ENCODE data around the gene KRTAP5-3.

Gene KRTAP5-3

GRCh38 chr11:1639666-1640065 lies 31.4 kb upstream of the KRTAP5-3 start:
- ChIA-PET CTCF (interaction anchor here (0.6 to 2.5 kb wide), 10 partner anchors 9 to 770 kb away, joined by 3 to 17 read pairs (median 3); partner anchors contain the start of gene KRTAP5-2), POLR2A (no interaction called here)
- no peak for DNase-seq (ENCODE audit: extremely low spot score)
- TF ChIP-seq LEF1 (IDR thresholded peaks at IDR 0.05; ENCODE audit: borderline replicate concordance): no peak
- no peak for TF ChIP-seq FOXM1 (IDR thresholded peaks at IDR 0.05; ENCODE audit: borderline replicate concordance)

GRCh38 chr11:1639102-1639620 lies 30.9 kb upstream of the KRTAP5-3 start:
- TF ChIP-seq ELF4 (IDR thresholded peaks at IDR 0.05) (no peak), L3MBTL2 (conservative IDR thresholded peaks at IDR 0.05) (no peak), ARNT (IDR thresholded peaks at IDR 0.05) (no peak), SUZ12 (IDR thresholded peaks at IDR 0.05) (no peak), ZNF384 (IDR thresholded peaks at IDR 0.05) (no peak), CTBP1 (IDR thresholded peaks at IDR 0.05; ENCODE audit: borderline replicate concordance) (no peak), SP1 (IDR thresholded peaks at IDR 0.05) (no peak), LEF1 (IDR thresholded peaks at IDR 0.05; ENCODE audit: borderline replicate concordance) (no peak), NFRKB (IDR thresholded peaks at IDR 0.05) (no peak), BHLHE40 (IDR thresholded peaks at IDR 0.05; ENCODE audit: borderline replicate concordance) (no peak), PKNOX1 (IDR thresholded peaks at IDR 0.05) (no peak), HDGF (IDR thresholded peaks at IDR 0.05; ENCODE audit: borderline replicate concordance) (no peak), TARDBP (IDR thresholded peaks at IDR 0.05) (no peak), FOXA1 (IDR thresholded peaks at IDR 0.05) (no peak), FOXK2 (IDR thresholded peaks at IDR 0.05) (no peak), FOXM1 (IDR thresholded peaks at IDR 0.05; ENCODE audit: borderline replicate concordance) (no peak)
- CTCF ChIA-PET: interaction anchor here (0.7 to 2.5 kb wide), 9 partner anchors 8 to 687 kb away, joined by 3 to 17 read pairs (median 3); partner anchors contain the start of gene KRTAP5-2
- no peak for DNase-seq (ENCODE audit: extremely low spot score)
- POLR2A ChIA-PET: no interaction called here

GRCh38 chr11:1638344-1638743 lies 30.1 kb upstream of the KRTAP5-3 start:
- DNase-seq (ENCODE audit: extremely low spot score): no peak
- POLR2A ChIA-PET: no interaction called here
- CTCF ChIA-PET: interaction anchor here (1.4 kb wide), 1 partner anchor 14 kb away, joined by 6 read pairs; no protein-coding TSS in a partner anchor
- TF ChIP-seq FOXA1 (IDR thresholded peaks at IDR 0.05) (no peak), FOXM1 (IDR thresholded peaks at IDR 0.05; ENCODE audit: borderline replicate concordance) (no peak), FOXK2 (IDR thresholded peaks at IDR 0.05) (no peak), PKNOX1 (IDR thresholded peaks at IDR 0.05) (no peak), TARDBP (IDR thresholded peaks at IDR 0.05) (no peak), ARNT (IDR thresholded peaks at IDR 0.05) (no peak), NFRKB (IDR thresholded peaks at IDR 0.05) (no peak), L3MBTL2 (conservative IDR thresholded peaks at IDR 0.05) (no peak), ZNF384 (IDR thresholded peaks at IDR 0.05) (no peak), CTBP1 (IDR thresholded peaks at IDR 0.05; ENCODE audit: borderline replicate concordance) (no peak), ELF4 (IDR thresholded peaks at IDR 0.05) (no peak), SUZ12 (IDR thresholded peaks at IDR 0.05) (no peak), LEF1 (IDR thresholded peaks at IDR 0.05; ENCODE audit: borderline replicate concordance) (no peak), BHLHE40 (IDR thresholded peaks at IDR 0.05; ENCODE audit: borderline replicate concordance) (no peak)

GRCh38 chr11:1637628-1638027 lies 29.4 kb upstream of the KRTAP5-3 start:
- ChIA-PET CTCF (interaction anchor here (0.7 to 1.4 kb wide), 3 partner anchors 8 to 195 kb away, joined by 3 to 6 read pairs (median 3); no protein-coding TSS in a partner anchor), POLR2A (no interaction called here)
- no peak for TF ChIP-seq LEF1 (IDR thresholded peaks at IDR 0.05; ENCODE audit: borderline replicate concordance)
- no peak for TF ChIP-seq TARDBP (IDR thresholded peaks at IDR 0.05)
- no peak for DNase-seq (ENCODE audit: extremely low spot score)

GRCh38 chr11:1636291-1636950 lies 28.2 kb upstream of the KRTAP5-3 start:
- POLR2A ChIA-PET: no interaction called here
- DNase-seq (ENCODE audit: extremely low spot score): no peak
- TF ChIP-seq L3MBTL2 (conservative IDR thresholded peaks at IDR 0.05) (no peak), HDGF (IDR thresholded peaks at IDR 0.05; ENCODE audit: borderline replicate concordance) (no peak), ARNT (IDR thresholded peaks at IDR 0.05) (no peak), FOXM1 (IDR thresholded peaks at IDR 0.05; ENCODE audit: borderline replicate concordance) (no peak), TARDBP (IDR thresholded peaks at IDR 0.05) (no peak), LEF1 (IDR thresholded peaks at IDR 0.05; ENCODE audit: borderline replicate concordance) (no peak), FOXA1 (IDR thresholded peaks at IDR 0.05) (no peak), BHLHE40 (IDR thresholded peaks at IDR 0.05; ENCODE audit: borderline replicate concordance) (no peak), ELF4 (IDR thresholded peaks at IDR 0.05) (no peak), FOXK2 (IDR thresholded peaks at IDR 0.05) (no peak), ZNF384 (IDR thresholded peaks at IDR 0.05) (no peak), PKNOX1 (IDR thresholded peaks at IDR 0.05) (no peak), SP1 (IDR thresholded peaks at IDR 0.05) (no peak), SUZ12 (IDR thresholded peaks at IDR 0.05) (no peak), NFRKB (IDR thresholded peaks at IDR 0.05) (no peak)
- CTCF ChIA-PET: no interaction called here

- DNase-seq (ENCODE audit: extremely low spot score): no peak
- POLR2A ChIA-PET: no interaction called here
- CTCF ChIA-PET: no interaction called here
- no peak for TF ChIP-seq NFRKB (IDR thresholded peaks at IDR 0.05)
- TF ChIP-seq ELF4 (IDR thresholded peaks at IDR 0.05): no peak
- no peak for TF ChIP-seq SUZ12 (IDR thresholded peaks at IDR 0.05)
- no peak for TF ChIP-seq FOXA1 (IDR thresholded peaks at IDR 0.05)
- TF ChIP-seq BHLHE40 (IDR thresholded peaks at IDR 0.05; ENCODE audit: borderline replicate concordance): no peak
- TF ChIP-seq ZNF384 (IDR thresholded peaks at IDR 0.05): no peak
- TF ChIP-seq LEF1 (IDR thresholded peaks at IDR 0.05; ENCODE audit: borderline replicate concordance): no peak
- no peak for TF ChIP-seq FOXK2 (IDR thresholded peaks at IDR 0.05)
- TF ChIP-seq HDGF (IDR thresholded peaks at IDR 0.05; ENCODE audit: borderline replicate concordance): no peak
- TF ChIP-seq SP1 (IDR thresholded peaks at IDR 0.05): no peak
- no peak for TF ChIP-seq FOXM1 (IDR thresholded peaks at IDR 0.05; ENCODE audit: borderline replicate concordance)
- no peak for TF ChIP-seq ARNT (IDR thresholded peaks at IDR 0.05)
- no peak for TF ChIP-seq PKNOX1 (IDR thresholded peaks at IDR 0.05)
- TF ChIP-seq L3MBTL2 (conservative IDR thresholded peaks at IDR 0.05): no peak
- TF ChIP-seq CTBP1 (IDR thresholded peaks at IDR 0.05; ENCODE audit: borderline replicate concordance): no peak
- TF ChIP-seq TARDBP (IDR thresholded peaks at IDR 0.05): no peak
These were observed 25.6 kb upstream of the KRTAP5-3 start for GRCh38 chr11:1633864-1634263.

Data from HEK293T (cell line).